Mesenchymal stem cell (in vitro differentiated cells and primary cell): Measurements from ENCODE around the gene EMC9.

ENCODE experiments used
- DNase-seq: peaks from one replicate; pipeline ENCODE4 v3.0.0-alpha.2; 2013
- H2AFZ ChIP-seq: one replicate; pipeline ENCODE4 v1.6.1; 2013; ENCODE audit warnings: low read depth, mild to moderate bottlenecking, control low read depth, inconsistent platforms, low read length, moderate library complexity
- H2AK5ac ChIP-seq: 2 replicates; pipeline ENCODE4 v1.6.1; 2013; ENCODE audit warnings: low read length, moderate library complexity, mild to moderate bottlenecking, inconsistent platforms; ENCODE audit not compliant: severe bottlenecking
- H2BK120ac ChIP-seq: one replicate; pipeline ENCODE4 v1.6.1; 2013; ENCODE audit warnings: low read depth, mild to moderate bottlenecking, inconsistent platforms, low read length, moderate library complexity
- H2BK12ac ChIP-seq, 2 experiments: one replicate each; pipeline ENCODE4 v1.6.1; 2013; ENCODE audit warnings: inconsistent platforms in 2 of 2, low read length in 2 of 2, mild to moderate bottlenecking in 2 of 2, moderate library complexity in 2 of 2, control low read depth in 1 of 2
- H2BK15ac ChIP-seq: one replicate; pipeline ENCODE4 v1.6.1; 2013; ENCODE audit warnings: mild to moderate bottlenecking, low read depth, inconsistent platforms; ENCODE audit not compliant: poor library complexity, severe bottlenecking
- H2BK5ac ChIP-seq: 2 replicates; pipeline ENCODE4 v1.6.1; 2013; ENCODE audit warnings: low read depth, mild to moderate bottlenecking, low read length, control low read depth, inconsistent platforms; ENCODE audit not compliant: poor library complexity, severe bottlenecking
- H3K14ac ChIP-seq, 2 experiments: one replicate each; pipeline ENCODE4 v1.6.1; 2013; ENCODE audit warnings: inconsistent platforms in 2 of 2, low read length in 2 of 2, control low read depth in 1 of 2, mild to moderate bottlenecking in 1 of 2, moderate library complexity in 1 of 2
- H3K18ac ChIP-seq, 2 experiments: one replicate each; pipeline ENCODE4 v1.6.1; 2013; ENCODE audit warnings: inconsistent platforms in 2 of 2, low read length in 2 of 2, control low read depth in 1 of 2, low read depth in 1 of 2, mild to moderate bottlenecking in 1 of 2
- H3K23ac ChIP-seq, 2 experiments: one replicate each; pipeline ENCODE4 v1.6.1; 2013; ENCODE audit warnings: inconsistent platforms in 2 of 2, low read length in 2 of 2, mild to moderate bottlenecking in 2 of 2, moderate library complexity in 2 of 2, control low read depth in 1 of 2
- H3K27ac ChIP-seq: 2 replicates; pipeline ENCODE4 v1.5.1; 2013; ENCODE audit warnings: mild to moderate bottlenecking, moderate library complexity, low read length, control low read depth, inconsistent platforms; ENCODE audit not compliant: poor library complexity, severe bottlenecking
- H3K27me3 ChIP-seq, 2 experiments: 2 replicates each; pipeline versions ENCODE4 v1.6.1 to v1.7.0; 2013; ENCODE audit warnings: low read length in 2 of 2, mild to moderate bottlenecking in 2 of 2, moderate library complexity in 2 of 2, control low read depth in 1 of 2, inconsistent platforms in 1 of 2; ENCODE audit not compliant: control insufficient read depth in 1 of 2, insufficient read depth in 1 of 2
- H3K36me3 ChIP-seq, 2 experiments: 2 replicates each; pipeline versions ENCODE4 v1.6.1 to v1.7.0; 2013; ENCODE audit warnings: low read length in 2 of 2, control low read depth in 1 of 2, inconsistent platforms in 1 of 2, low read depth in 1 of 2, mild to moderate bottlenecking in 1 of 2; ENCODE audit not compliant: insufficient read depth in 2 of 2, control insufficient read depth in 1 of 2
- H3K4ac ChIP-seq, 2 experiments: one replicate each; pipeline ENCODE4 v1.6.1; 2013; ENCODE audit warnings: inconsistent platforms in 2 of 2, low read length in 2 of 2, mild to moderate bottlenecking in 2 of 2, moderate library complexity in 2 of 2, control low read depth in 1 of 2, low read depth in 1 of 2
- H3K4me1 ChIP-seq: 2 replicates; pipeline ENCODE4 v1.6.1; 2013; ENCODE audit warnings: low read depth, low read length, control low read depth; ENCODE audit not compliant: control insufficient read depth, insufficient read depth
- H3K4me2 ChIP-seq: 2 replicates; pipeline ENCODE4 v1.6.1; 2013; ENCODE audit warnings: low read length, mild to moderate bottlenecking, inconsistent platforms; ENCODE audit not compliant: poor library complexity, severe bottlenecking
- H3K4me3 ChIP-seq, 2 experiments: 2 replicates each; pipeline versions ENCODE4 v1.5.1 to v1.7.0; 2013; ENCODE audit warnings: low read length in 2 of 2, mild to moderate bottlenecking in 2 of 2, control low read depth in 1 of 2, low read depth in 1 of 2; ENCODE audit not compliant: insufficient read depth in 1 of 2
- H3K79me1 ChIP-seq: replicated peaks from 2 replicates; pipeline ENCODE4 v1.6.1; 2013; ENCODE audit warnings: mild to moderate bottlenecking, control low read depth, low read length, inconsistent platforms; ENCODE audit not compliant: poor library complexity, severe bottlenecking
- H3K9ac ChIP-seq: 2 replicates; pipeline ENCODE4 v1.7.0; 2013; ENCODE audit warnings: mild to moderate bottlenecking, low read length, moderate library complexity
- H3K9me3 ChIP-seq: 2 replicates; pipeline ENCODE4 v1.7.0; 2013; ENCODE audit warnings: mild to moderate bottlenecking, low read length; ENCODE audit not compliant: control insufficient read depth
- H4K8ac ChIP-seq: one replicate; pipeline ENCODE4 v1.6.1; 2013; ENCODE audit warnings: inconsistent platforms, mild to moderate bottlenecking, low read length, moderate library complexity
- H4K91ac ChIP-seq: one replicate; pipeline ENCODE4 v1.6.1; 2013; ENCODE audit warnings: mild to moderate bottlenecking, low read length, inconsistent platforms
- WGBS: methylation state at CpG from one replicate; pipeline ENCODE4 v1.1.7; 2013; ENCODE audit warnings: mixed read lengths; 5-methylcytosine and 5-hydroxymethylcytosine counted together

Gene EMC9

DNA sequence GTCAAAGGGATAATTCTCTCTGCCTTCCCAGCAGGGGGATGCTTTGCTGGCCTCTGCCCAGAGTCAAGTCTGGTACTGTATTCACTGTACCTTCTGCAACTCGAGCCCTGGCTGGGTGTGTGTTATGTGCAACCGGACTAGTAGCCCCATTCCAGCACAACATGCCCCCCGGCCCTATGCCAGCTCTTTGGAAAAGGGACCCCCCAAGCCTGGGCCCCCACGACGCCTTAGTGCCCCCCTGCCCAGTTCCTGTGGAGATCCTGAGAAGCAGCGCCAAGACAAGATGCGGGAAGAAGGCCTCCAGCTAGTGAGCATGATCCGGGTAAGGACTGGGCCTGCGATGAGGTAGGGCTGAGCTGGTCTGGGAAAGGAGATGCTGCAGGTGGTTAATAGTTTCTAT, 9.2 kb upstream of the EMC9 start:
- Histone ChIP-seq H2BK15ac (no peak overlapping the region), H2AFZ (no peak overlapping the region), H2BK12ac (no peak overlapping the region), H3K4me1 (peaks cover 11% of the 10 kb centered on the region), H3K4me3 (no peak overlapping the region), H3K79me1 (peaks cover 31% of the 10 kb centered on the region), H3K27ac (no peak overlapping the region), H2BK5ac (no peak overlapping the region), H3K23ac (no peak overlapping the region), H3K36me3 (peaks cover 37 to 55% of the 10 kb centered on the region in 2 experiments), H4K8ac (no peak overlapping the region), H3K9ac (no peak overlapping the region), H3K4ac (no peak overlapping the region), H3K4me2 (no peak overlapping the region), H2BK120ac (no peak overlapping the region), H3K9me3 (no peaks in the 10 kb centered on the region), H2AK5ac (no peak overlapping the region), H4K91ac (no peak overlapping the region), H3K18ac (no peak overlapping the region), H3K14ac (no peak overlapping the region), H3K27me3 (no peaks in the 10 kb centered on the region)
- DNase-seq = no peak
- WGBS = 94% methylated on average over 9 of the region's 9 CpGs

DNA sequence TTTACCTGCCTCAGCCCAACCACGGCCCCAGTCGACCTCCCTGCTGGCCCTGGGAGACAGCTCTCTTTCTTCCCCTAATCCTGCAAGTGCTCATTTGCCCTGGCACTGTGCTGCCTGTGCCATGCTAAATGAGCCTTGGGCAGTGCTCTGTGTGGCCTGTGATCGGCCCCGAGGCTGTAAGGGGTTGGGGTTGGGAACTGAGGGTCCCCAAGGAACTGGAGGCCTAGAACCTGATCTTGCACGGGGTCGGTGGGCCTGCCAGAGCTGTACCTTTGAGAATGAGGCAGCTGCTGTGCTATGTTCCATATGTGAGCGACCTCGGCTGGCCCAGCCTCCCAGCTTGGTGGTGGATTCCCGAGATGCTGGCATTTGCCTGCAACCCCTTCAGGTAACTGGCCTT, 8.7 kb upstream of the EMC9 start:
- Histone ChIP-seq H2BK15ac (no peak overlapping the region), H3K18ac (no peak overlapping the region), H3K9me3 (no peaks in the 10 kb centered on the region), H3K4me1 (peaks cover 15% of the 10 kb centered on the region), H3K9ac (no peak overlapping the region), H3K14ac (no peak overlapping the region), H2AK5ac (no peak overlapping the region), H2BK12ac (no peak overlapping the region), H3K79me1 (peaks cover 30% of the 10 kb centered on the region), H4K8ac (no peak overlapping the region), H3K27ac (no peak overlapping the region), H3K23ac (no peak overlapping the region), H3K4me3 (no peak overlapping the region), H3K27me3 (no peaks in the 10 kb centered on the region), H3K36me3 (peaks cover 34 to 50% of the 10 kb centered on the region in 2 experiments), H4K91ac (no peak overlapping the region), H3K4ac (no peak overlapping the region), H2BK120ac (no peak overlapping the region), H2AFZ (no peak overlapping the region), H2BK5ac (no peak overlapping the region), H3K4me2 (no peak overlapping the region)
- WGBS = 99% methylated on average over 9 of the region's 9 CpGs
- DNase-seq = no peak

DNA sequence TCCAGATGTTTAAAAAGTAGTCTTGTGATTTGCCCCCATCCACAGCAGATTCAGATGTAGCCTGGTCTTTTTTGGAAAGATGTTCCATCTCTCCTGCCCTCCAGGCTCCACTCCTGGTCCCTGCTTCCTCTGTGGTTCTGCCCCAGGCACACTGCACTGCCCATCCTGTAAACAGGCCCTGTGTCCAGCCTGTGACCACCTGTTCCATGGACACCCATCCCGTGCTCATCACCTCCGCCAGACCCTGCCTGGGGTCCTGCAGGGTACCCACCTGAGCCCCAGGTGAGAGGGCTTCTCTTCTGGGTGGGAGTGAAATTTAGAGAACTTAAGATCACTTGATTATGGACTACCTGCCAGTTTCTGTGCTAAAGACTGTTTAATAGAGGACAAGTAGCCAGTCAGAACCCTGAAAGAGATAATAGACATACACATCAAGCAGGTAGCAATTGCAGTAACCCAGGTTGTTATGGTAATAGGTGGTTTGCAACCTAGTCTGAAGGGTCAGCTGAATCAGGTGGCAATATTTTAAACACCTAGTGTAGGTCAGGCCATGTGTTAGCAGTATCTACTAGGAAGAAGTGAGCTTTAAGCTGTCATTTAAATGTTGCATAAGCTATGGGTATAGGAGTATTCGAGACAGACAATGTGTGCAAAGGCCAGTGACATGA, 8.0 kb upstream of the EMC9 start:
- H2BK15ac ChIP-seq = no peak overlapping the region
- H3K27ac ChIP-seq = no peak overlapping the region
- H2BK5ac ChIP-seq = no peak overlapping the region
- no peak overlapping the region for H3K18ac ChIP-seq
- H4K8ac ChIP-seq = no peak overlapping the region
- no peak overlapping the region for H2AK5ac ChIP-seq
- no peak overlapping the region for H2BK12ac ChIP-seq
- H3K9me3 ChIP-seq = no peaks in the 10 kb centered on the region
- no peak overlapping the region for H3K4ac ChIP-seq
- H3K27me3 ChIP-seq = no peaks in the 10 kb centered on the region
- H3K14ac ChIP-seq = no peak overlapping the region
- peaks cover 15% of the 10 kb centered on the region for H3K4me1 ChIP-seq
- H4K91ac ChIP-seq = no peak overlapping the region
- H3K4me3 ChIP-seq = no peak overlapping the region
- no peak for DNase-seq
- H2AFZ ChIP-seq = no peak overlapping the region
- no peak overlapping the region for H3K4me2 ChIP-seq
- H3K36me3 ChIP-seq = peaks cover 31 to 50% of the 10 kb centered on the region in 2 experiments
- H3K79me1 ChIP-seq = peaks cover 28% of the 10 kb centered on the region
- H3K23ac ChIP-seq = peak overlapping the region in 1 of 2 experiments; percentile 28
- 94% methylated on average over 3 of the region's 3 CpGs for WGBS
- H3K9ac ChIP-seq = no peak overlapping the region
- H2BK120ac ChIP-seq = no peak overlapping the region

DNA sequence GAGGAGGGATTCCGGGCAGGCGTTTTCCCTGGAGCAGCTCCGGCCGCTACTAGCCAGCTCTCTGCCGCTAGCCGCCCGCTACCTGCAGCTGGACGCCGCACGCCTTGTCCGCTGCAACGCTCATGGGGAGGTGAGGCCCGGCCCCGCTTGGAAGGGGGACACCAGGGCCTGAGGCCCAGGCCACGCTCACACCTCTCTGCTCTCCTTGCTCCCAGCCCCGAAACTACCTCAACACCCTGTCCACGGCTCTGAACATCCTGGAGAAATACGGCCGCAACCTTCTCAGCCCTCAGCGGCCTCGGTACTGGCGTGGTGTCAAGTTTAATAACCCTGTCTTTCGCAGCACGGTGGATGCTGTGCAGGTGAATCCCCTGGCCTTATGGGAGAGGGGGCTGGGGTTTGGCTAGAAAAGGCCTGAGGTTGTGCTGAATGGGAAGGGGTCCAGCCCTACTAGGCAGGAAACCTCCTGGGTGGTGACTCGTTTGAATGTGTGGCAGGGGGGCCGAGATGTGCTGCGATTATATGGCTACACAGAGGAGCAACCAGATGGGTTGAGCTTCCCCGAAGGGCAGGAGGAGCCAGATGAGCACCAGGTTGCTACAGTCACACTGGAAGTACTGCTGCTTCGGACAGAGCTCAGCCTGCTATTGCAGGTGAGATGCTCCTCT, 6.5 kb upstream of the EMC9 start:
- 8% methylated on average over 25 of the region's 29 CpGs for WGBS
- no peaks in the 10 kb centered on the region for H3K9me3 ChIP-seq

More for the DNA sequence above, 6.5 kb upstream of the EMC9 start:
- peak overlapping the region in 1 of 2 experiments; percentile 91 for H3K14ac ChIP-seq
- peak overlapping the region in 1 of 2 experiments; percentile 55 for H2BK12ac ChIP-seq
- H2AFZ ChIP-seq = peak overlapping the region; percentile 42
- peak overlapping the region in 1 of 2 experiments; percentile 46 for H3K23ac ChIP-seq
- H2BK5ac ChIP-seq = no peak overlapping the region
- H3K9ac ChIP-seq = peak overlapping the region; percentile 94
- H3K79me1 ChIP-seq = peaks cover 37% of the 10 kb centered on the region
- H4K91ac ChIP-seq = no peak overlapping the region
- peaks cover 17% of the 10 kb centered on the region for H3K4me1 ChIP-seq
- no peak for DNase-seq
- peak overlapping the region; percentile 3 for H3K27ac ChIP-seq
- no peaks in the 10 kb centered on the region for H3K27me3 ChIP-seq
- H3K4me2 ChIP-seq = peak overlapping the region; percentile 96
- H3K36me3 ChIP-seq = peaks cover 37 to 60% of the 10 kb centered on the region in 2 experiments
- H2BK120ac ChIP-seq = peak overlapping the region; percentile 67
- H4K8ac ChIP-seq = peak overlapping the region; percentile 76
- peak overlapping the region; percentile 92 to 96 for H3K4me3 ChIP-seq
- peak overlapping the region; percentile 55 to 77 for H3K18ac ChIP-seq
- peak overlapping the region; percentile 31 for H2BK15ac ChIP-seq
- H3K4ac ChIP-seq = peak overlapping the region; percentile 89 to 96
- peak overlapping the region; percentile 10 for H2AK5ac ChIP-seq
